Activated CD4-positive, alpha-beta T cell treated with anti-CD3 and anti-CD28 coated beads, Interleukin-2, amount 50 U/mL, for 1 hour (primary cell): ENCODE data around the gene ADAM15.

Experiments
- DNase-seq: peaks from one replicate; pipeline ENCODE4 v3.0.0-alpha.2; 2020

ADAM15 gene

GRCh38 chr1:155030899-155031298 lies 20.2 kb upstream of the ADAM15 start:
- no peak for DNase-seq

GRCh38 chr1:155032886-155033285 lies 18.2 kb upstream of the ADAM15 start:
- no peak for DNase-seq

GRCh38 chr1:155033524-155033923 lies 17.6 kb upstream of the ADAM15 start, which contains the start of the genes DCST1 and DCST2:
Gene DCST1, plus strand, starts transcription at chr1:155033824. Its CDS starts 213 bp downstream, at chr1:155034037.
Gene DCST2, minus strand, starts transcription at chr1:155033781. Its CDS starts 80 bp downstream, at chr1:155033701.
- DNase-seq: no peak

- no peak for DNase-seq
Observed at GRCh38 chr1:155034318-155035208, 16.6 kb upstream of the ADAM15 start.

GRCh38 chr1:155035936-155036335 lies 15.2 kb upstream of the ADAM15 start:
- DNase-seq: no peak

GRCh38 chr1:155037043-155037442 lies 14.1 kb upstream of the ADAM15 start:
- DNase-seq: no peak

- DNase-seq: no peak
Observed at GRCh38 chr1:155037851-155038441, 13.2 kb upstream of the ADAM15 start.

GRCh38 chr1:155038602-155039307 lies 12.4 kb upstream of the ADAM15 start:
- DNase-seq: no peak

GRCh38 chr1:155039308-155039669 lies 11.8 kb upstream of the ADAM15 start:
- no peak for DNase-seq

GRCh38 chr1:155040358-155041093 lies 10.6 kb upstream of the ADAM15 start:
- no peak for DNase-seq

- no peak for DNase-seq
Observed at GRCh38 chr1:155042789-155043188, 8.3 kb upstream of the ADAM15 start.

- no peak for DNase-seq
Observed at GRCh38 chr1:155043301-155043702, 7.8 kb upstream of the ADAM15 start.

- DNase-seq: no peak
Observed at GRCh38 chr1:155043793-155044192, 7.3 kb upstream of the ADAM15 start.

- DNase-seq: no peak
Observed at GRCh38 chr1:155044365-155044764, 6.8 kb upstream of the ADAM15 start.

GRCh38 chr1:155044812-155045657 lies 6.1 kb upstream of the ADAM15 start:
- DNase-seq: peak; percentile 59

GRCh38 chr1:155048449-155049334 lies 2.4 kb upstream of the ADAM15 start:
- DNase-seq: no peak

GRCh38 chr1:155049651-155050559 lies 1.2 kb upstream of the ADAM15 start:
- no peak for DNase-seq

- DNase-seq: no peak
Observed at GRCh38 chr1:155051342-155051776, 243 bp downstream of the ADAM15 start.

GRCh38 chr1:155051777-155052398 lies 772 bp downstream of the ADAM15 start:
- peak; percentile 42 for DNase-seq
